ENCODE data around the gene GDE1.

GDE1 gene

DNA sequence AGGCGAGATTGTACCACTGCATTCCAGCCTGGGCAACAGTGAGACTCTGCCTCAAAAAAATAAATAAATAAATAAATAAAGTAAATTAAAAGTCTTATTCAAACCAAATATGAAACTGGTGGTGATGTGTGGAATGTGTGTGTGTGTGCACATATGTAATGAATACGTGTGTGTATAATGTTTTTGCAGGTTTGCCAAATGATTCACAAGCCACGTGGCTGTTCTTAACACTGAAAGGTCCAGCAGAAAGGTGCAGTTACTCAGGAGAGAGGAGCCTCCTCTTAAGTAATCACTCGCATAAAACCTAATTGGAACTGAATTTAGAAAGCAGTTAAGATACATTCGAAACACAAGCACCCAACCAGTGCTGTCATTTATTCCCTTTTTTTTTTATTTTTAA, 22.9 kb downstream of the GDE1 start:
- Histone ChIP-seq H3K79me2 (ENCODE audit: low read length) (no peaks in the 10 kb centered on the region; the same call in 1 of the 2 replicates), H3K9me2 (replicated peaks; ENCODE audit: insufficient read depth, low read length) (no peaks in the 10 kb centered on the region), H3K4me2 (ENCODE audit: low read depth, low read length) (no peak overlapping the region), H2AFZ (ENCODE audit: low read length) (no peak overlapping the region), H4K20me1 (ENCODE audit: insufficient read depth, low read length) (no peaks in the 10 kb centered on the region), H3K36me3 (replicated peaks; ENCODE audit: insufficient read depth, low read length) (0 out of 2 replicates have a peak, but pooled peaks cover under 1% of the 10 kb centered on the region), H3K4me1 (ENCODE audit: low read length) (no peaks in the 10 kb centered on the region), H3K27ac (ENCODE audit: low read length) (no peak overlapping the region), H3F3A (ENCODE audit: insufficient read depth, low read length) (no peaks in the 10 kb centered on the region), H3K9me3 (replicated peaks; ENCODE audit: insufficient read depth, low read length) (no peaks in the 10 kb centered on the region), H3K27me3 (replicated peaks; ENCODE audit: insufficient read depth, low read length) (no peaks in the 10 kb centered on the region), H3K9ac (ENCODE audit: low read length) (no peak overlapping the region), H3K4me3 (ENCODE audit: low read length) (no peak overlapping the region)
- no peak for DNase-seq
- TF ChIP-seq, protein P1, sequence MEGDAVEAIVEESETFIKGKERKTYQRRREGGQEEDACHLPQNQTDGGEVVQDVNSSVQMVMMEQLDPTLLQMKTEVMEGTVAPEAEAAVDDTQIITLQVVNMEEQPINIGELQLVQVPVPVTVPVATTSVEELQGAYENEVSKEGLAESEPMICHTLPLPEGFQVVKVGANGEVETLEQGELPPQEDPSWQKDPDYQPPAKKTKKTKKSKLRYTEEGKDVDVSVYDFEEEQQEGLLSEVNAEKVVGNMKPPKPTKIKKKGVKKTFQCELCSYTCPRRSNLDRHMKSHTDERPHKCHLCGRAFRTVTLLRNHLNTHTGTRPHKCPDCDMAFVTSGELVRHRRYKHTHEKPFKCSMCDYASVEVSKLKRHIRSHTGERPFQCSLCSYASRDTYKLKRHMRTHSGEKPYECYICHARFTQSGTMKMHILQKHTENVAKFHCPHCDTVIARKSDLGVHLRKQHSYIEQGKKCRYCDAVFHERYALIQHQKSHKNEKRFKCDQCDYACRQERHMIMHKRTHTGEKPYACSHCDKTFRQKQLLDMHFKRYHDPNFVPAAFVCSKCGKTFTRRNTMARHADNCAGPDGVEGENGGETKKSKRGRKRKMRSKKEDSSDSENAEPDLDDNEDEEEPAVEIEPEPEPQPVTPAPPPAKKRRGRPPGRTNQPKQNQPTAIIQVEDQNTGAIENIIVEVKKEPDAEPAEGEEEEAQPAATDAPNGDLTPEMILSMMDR (IDR thresholded peaks at IDR 0.05; ENCODE audit: low read length): no peak
- TF ChIP-seq EZH2phosphoT487 (IDR thresholded peaks at IDR 0.05; ENCODE audit: low read length) (no peak), EZH2 (optimal IDR thresholded peaks at IDR 0.05; ENCODE audit: low read depth, low read length) (no peak)

DNA sequence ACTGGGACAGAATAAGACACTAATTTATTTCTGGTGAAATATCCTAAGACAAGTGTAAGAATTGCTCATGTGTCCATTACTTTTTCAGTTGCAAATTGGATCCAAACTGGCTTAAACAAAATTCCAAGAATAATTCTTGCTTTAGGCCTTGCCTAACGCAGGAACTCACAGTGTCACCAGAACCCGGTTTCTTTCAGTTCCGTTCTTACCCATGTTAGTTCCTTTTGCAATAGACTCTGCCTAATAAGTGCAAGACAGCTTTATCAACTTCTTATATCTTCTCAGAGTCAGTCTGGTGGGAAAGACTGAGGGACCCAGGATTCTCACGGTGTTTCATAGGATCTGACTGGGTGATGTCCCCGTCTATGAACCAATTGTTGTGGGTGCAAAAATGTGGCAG, 24.7 kb downstream of the GDE1 start:
- H3K9me3 ChIP-seq (replicated peaks; ENCODE audit: insufficient read depth, low read length): no peaks in the 10 kb centered on the region
- no peaks in the 10 kb centered on the region for H4K20me1 ChIP-seq (ENCODE audit: insufficient read depth, low read length)
- H2AFZ ChIP-seq (ENCODE audit: low read length): no peak overlapping the region
- DNase-seq: no peak
- H3K36me3 ChIP-seq (replicated peaks; ENCODE audit: insufficient read depth, low read length): no peaks in the 10 kb centered on the region
- no peak overlapping the region for H3K27ac ChIP-seq (ENCODE audit: low read length)
- H3K4me3 ChIP-seq (ENCODE audit: low read length): no peak overlapping the region
- H3K27me3 ChIP-seq (replicated peaks; ENCODE audit: insufficient read depth, low read length): no peaks in the 10 kb centered on the region
- H3K4me1 ChIP-seq (ENCODE audit: low read length): no peaks in the 10 kb centered on the region
- no peak overlapping the region for H3K9ac ChIP-seq (ENCODE audit: low read length)
- H3K4me2 ChIP-seq (ENCODE audit: low read depth, low read length): no peak overlapping the region
- H3K79me2 ChIP-seq (ENCODE audit: low read length): no peaks in the 10 kb centered on the region; the same call in 1 of the 2 replicates
- no peak for TF ChIP-seq EZH2 (optimal IDR thresholded peaks at IDR 0.05; ENCODE audit: low read depth, low read length)
- H3F3A ChIP-seq (ENCODE audit: insufficient read depth, low read length): no peaks in the 10 kb centered on the region
- H3K9me2 ChIP-seq (replicated peaks; ENCODE audit: insufficient read depth, low read length): no peaks in the 10 kb centered on the region

DNA sequence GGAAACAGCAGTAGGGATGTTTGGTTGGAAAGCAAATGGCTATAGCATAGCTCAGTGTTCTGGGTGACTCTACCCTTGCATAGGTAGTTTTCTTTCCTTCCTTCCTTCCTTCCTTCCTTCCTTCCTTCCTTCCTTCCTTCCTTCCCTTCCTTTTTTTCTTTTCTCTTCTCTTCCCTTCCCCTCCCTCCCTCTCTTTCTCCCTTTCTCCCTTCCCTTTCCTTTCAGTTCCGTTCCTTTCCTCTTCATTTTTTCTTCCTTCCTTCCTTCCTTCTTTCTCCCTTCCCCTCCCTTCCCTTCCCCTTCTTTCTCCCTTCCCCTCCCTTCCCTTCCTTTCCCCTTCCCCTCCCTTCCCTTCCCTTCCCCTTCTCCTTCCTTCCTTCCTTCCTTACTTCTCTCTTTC, 31.3 kb downstream of the GDE1 start:
- H3K4me3 ChIP-seq (ENCODE audit: low read length): no peak overlapping the region
- no peak overlapping the region for H2AFZ ChIP-seq (ENCODE audit: low read length)
- no peak for DNase-seq
- no peaks in the 10 kb centered on the region for H3K9me3 ChIP-seq (replicated peaks; ENCODE audit: insufficient read depth, low read length)
- no peak for TF ChIP-seq EZH2phosphoT487 (IDR thresholded peaks at IDR 0.05; ENCODE audit: low read length)
- TF ChIP-seq, protein P1 (IDR thresholded peaks at IDR 0.05; ENCODE audit: low read length): no peak
- TF ChIP-seq EZH2 (optimal IDR thresholded peaks at IDR 0.05; ENCODE audit: low read depth, low read length): no peak
- H3K9ac ChIP-seq (ENCODE audit: low read length): no peak overlapping the region
- H3F3A ChIP-seq (ENCODE audit: insufficient read depth, low read length): no peaks in the 10 kb centered on the region
- H3K36me3 ChIP-seq (replicated peaks; ENCODE audit: insufficient read depth, low read length): no peaks in the 10 kb centered on the region
- no peaks in the 10 kb centered on the region for H4K20me1 ChIP-seq (ENCODE audit: insufficient read depth, low read length)
- no peak overlapping the region for H3K4me2 ChIP-seq (ENCODE audit: low read depth, low read length)
- no peaks in the 10 kb centered on the region for H3K27me3 ChIP-seq (replicated peaks; ENCODE audit: insufficient read depth, low read length)
- no peaks in the 10 kb centered on the region for H3K79me2 ChIP-seq (ENCODE audit: low read length)
- no peak overlapping the region for H3K27ac ChIP-seq (ENCODE audit: low read length)
- H3K4me1 ChIP-seq (ENCODE audit: low read length): no peaks in the 10 kb centered on the region
- H3K9me2 ChIP-seq (replicated peaks; ENCODE audit: insufficient read depth, low read length): no peaks in the 10 kb centered on the region

DNA sequence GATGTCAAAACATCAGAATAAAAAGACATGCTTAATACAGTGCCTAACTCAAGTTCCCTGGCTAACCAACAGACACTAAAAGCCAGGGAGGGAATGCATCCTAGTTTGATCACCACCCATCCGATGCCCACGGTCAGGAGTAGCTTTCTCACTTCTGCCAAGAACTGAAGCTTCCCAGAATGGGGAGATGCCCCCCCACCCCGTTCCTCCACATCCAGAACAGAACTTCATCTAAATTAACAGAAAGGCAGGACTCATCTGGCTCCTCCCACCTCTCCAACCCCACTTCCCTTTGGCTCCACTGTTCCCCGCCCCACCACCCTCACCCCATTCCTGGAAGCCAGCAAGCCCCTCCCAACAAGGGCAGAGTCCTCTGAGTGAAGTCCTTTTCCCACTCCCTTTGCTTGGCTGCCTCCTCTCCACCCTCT, 33.7 kb downstream of the GDE1 start:
- no peak overlapping the region for H3K27ac ChIP-seq (ENCODE audit: low read length)
- no peaks in the 10 kb centered on the region for H3K27me3 ChIP-seq (replicated peaks; ENCODE audit: insufficient read depth, low read length)
- no peaks in the 10 kb centered on the region for H3K79me2 ChIP-seq (ENCODE audit: low read length)
- no peaks in the 10 kb centered on the region for H3F3A ChIP-seq (ENCODE audit: insufficient read depth, low read length)
- no peak overlapping the region for H3K9ac ChIP-seq (ENCODE audit: low read length)
- H3K36me3 ChIP-seq (replicated peaks; ENCODE audit: insufficient read depth, low read length): no peaks in the 10 kb centered on the region
- no peaks in the 10 kb centered on the region for H3K4me1 ChIP-seq (ENCODE audit: low read length)
- DNase-seq: no peak
- TF ChIP-seq, protein P1 (IDR thresholded peaks at IDR 0.05; ENCODE audit: low read length): no peak
- TF ChIP-seq EZH2phosphoT487 (IDR thresholded peaks at IDR 0.05; ENCODE audit: low read length): no peak
- no peak for TF ChIP-seq EZH2 (optimal IDR thresholded peaks at IDR 0.05; ENCODE audit: low read depth, low read length)
- H4K20me1 ChIP-seq (ENCODE audit: insufficient read depth, low read length): no peaks in the 10 kb centered on the region
- no peak overlapping the region for H2AFZ ChIP-seq (ENCODE audit: low read length)
- H3K9me3 ChIP-seq (replicated peaks; ENCODE audit: insufficient read depth, low read length): no peaks in the 10 kb centered on the region
- no peak overlapping the region for H3K4me2 ChIP-seq (ENCODE audit: low read depth, low read length)
- H3K9me2 ChIP-seq (replicated peaks; ENCODE audit: insufficient read depth, low read length): no peaks in the 10 kb centered on the region
- H3K4me3 ChIP-seq (ENCODE audit: low read length): no peak overlapping the region

All from MM.1S (cell line).